LNCaP clone FGC (cell line): Measurements from ENCODE around the gene PRKAR1B.

Experiments
- DNase-seq: peaks from one replicate; pipeline ENCODE4 v3.0.0-alpha.2; 2011; ENCODE audit warnings: low read depth
- H3K4me3 ChIP-seq: 2 replicates; pipeline ENCODE4 v1.5.1; 2011; ENCODE audit warnings: mild to moderate bottlenecking, low read depth, low read length, control low read depth
- TF ChIP-seq, protein P1 (sequence below): IDR thresholded peaks from 2 replicates; pipeline ENCODE4 v1.5.1; 2012; ENCODE audit warnings: mild to moderate bottlenecking; ENCODE audit not compliant: control insufficient read depth, insufficient read depth; ENCODE audit errors: extremely low read depth

Gene PRKAR1B

DNA sequence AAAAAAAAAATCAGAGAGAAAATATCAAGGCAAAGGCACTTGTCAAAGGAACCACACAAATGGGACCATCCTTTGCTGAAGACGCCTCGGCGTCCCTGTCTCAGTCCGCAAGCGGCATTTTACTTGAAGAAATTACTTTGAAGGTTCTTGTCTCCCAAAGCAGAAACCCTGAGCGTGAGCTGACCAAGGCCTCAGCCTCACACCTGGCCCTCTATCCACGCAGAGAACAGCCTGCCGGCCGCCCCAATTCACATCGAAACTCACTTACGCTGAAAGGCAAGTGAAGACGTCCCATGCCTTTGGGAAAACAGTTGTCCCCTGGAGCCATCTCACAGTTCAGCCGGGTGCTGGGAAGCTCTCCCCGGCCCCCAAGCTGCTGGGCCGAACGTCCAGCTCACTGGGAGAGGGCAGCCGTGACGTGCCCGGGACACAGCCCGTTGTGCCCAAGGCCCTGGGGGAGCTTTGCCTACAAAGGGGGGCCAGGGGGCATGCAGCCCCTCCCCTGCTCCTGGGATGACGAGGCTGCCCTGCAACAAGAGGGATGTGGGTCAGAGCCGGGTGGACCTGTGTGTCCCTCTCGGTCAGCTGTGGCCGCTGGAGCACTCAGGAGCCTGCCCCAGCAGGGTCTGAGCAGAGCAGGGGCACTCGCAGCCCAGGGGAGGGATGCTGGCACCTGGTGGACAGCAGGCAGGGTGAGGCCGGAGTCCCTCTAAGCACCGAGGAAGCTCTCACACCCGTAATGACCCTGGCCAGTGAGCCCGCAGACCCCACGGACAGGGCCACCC lies 157.8 kb downstream of the PRKAR1B start:
- H3K4me3 ChIP-seq: no peak overlapping the region
- DNase-seq: no peak
- TF ChIP-seq, protein P1, sequence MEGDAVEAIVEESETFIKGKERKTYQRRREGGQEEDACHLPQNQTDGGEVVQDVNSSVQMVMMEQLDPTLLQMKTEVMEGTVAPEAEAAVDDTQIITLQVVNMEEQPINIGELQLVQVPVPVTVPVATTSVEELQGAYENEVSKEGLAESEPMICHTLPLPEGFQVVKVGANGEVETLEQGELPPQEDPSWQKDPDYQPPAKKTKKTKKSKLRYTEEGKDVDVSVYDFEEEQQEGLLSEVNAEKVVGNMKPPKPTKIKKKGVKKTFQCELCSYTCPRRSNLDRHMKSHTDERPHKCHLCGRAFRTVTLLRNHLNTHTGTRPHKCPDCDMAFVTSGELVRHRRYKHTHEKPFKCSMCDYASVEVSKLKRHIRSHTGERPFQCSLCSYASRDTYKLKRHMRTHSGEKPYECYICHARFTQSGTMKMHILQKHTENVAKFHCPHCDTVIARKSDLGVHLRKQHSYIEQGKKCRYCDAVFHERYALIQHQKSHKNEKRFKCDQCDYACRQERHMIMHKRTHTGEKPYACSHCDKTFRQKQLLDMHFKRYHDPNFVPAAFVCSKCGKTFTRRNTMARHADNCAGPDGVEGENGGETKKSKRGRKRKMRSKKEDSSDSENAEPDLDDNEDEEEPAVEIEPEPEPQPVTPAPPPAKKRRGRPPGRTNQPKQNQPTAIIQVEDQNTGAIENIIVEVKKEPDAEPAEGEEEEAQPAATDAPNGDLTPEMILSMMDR: no peak

DNA sequence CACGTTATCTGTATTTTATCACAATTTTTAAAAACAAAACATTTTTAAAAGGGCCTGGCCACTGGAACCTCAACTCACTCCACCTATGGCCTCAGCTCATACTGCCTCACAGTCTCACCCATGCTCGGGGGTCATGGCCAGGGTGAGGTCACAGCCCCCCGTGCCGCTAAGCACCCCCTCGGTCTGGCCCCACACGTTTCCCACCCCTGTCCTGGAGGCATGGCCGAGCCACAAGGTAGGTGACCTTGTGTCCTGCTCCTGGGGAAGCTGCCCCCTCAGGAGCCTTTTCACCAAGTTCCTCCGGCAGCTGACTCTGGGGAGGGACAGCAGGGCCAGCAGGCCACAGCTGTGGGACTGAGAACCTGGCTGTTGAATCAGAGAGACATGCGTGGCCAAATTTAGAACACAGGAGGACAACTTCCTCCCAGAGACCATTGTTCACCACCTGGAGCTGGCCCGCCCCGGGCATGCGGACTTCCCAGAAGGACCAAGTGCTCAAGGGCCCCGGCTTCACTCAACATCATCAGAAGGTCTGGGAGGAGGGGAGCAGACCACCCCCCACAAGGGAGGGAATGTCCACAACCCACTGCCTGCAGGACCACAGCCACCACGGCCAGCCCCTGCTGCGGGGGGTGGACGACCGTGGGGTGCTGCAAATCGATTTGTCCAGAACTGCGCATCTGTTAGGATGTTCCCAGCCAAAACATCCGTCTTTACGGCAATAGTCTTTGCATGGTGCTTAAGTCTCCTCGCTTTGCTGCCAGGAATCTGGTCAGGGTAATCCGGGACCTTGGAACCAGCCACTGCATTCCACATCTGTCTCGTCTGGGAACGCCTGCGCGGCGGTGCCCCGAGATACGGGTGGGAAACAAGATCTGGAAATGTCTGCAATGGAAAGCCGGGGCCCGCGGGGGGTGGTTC lies 158.8 kb downstream of the PRKAR1B start:
- TF ChIP-seq, protein P1: no peak
- H3K4me3 ChIP-seq: no peak overlapping the region
- no peak for DNase-seq

DNA sequence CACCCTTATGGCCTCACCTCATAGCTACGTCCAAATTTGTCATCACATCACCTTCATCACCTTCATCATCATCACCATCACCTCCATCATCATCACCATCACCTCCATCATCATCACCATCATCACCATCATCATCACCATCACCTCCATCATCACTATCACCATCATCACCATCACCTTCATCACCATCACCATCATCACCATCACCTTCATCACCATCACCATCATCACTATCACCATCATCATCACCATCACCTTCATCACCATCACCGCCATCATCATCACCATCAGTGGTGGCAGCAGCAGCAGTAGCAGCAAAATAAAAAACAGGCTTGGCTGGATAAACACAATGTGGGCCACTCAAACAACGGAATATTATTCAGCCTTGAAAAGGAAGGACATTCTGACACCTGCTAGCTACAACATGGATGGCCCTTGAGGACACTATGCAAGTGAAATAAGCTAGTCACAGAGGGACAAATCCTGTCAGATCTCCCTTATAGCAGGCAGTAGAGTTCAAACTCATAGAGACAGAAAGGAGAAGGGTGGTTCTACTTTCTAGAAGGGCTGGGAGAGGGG lies 159.7 kb downstream of the PRKAR1B start:
- H3K4me3 ChIP-seq: no peak overlapping the region
- TF ChIP-seq, protein P1: no peak
- no peak for DNase-seq

DNA sequence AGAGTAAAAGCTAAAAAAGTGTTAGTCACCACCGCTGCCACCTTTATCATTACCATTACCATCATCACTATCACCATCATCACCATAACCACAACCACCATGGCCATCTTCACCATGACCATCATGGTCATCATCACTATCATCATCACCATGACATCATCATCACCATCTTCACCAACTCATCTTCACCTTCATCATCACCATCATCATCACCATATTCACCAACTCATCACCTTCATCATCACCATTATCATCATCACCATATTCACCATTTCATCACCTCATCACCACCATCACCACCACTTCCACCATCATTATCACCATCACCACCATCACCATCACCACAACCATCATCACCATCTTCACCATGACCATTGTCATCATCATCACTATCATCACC lies 161.0 kb downstream of the PRKAR1B start:
- H3K4me3 ChIP-seq: no peak overlapping the region
- DNase-seq: no peak
- TF ChIP-seq, protein P1: no peak

DNA sequence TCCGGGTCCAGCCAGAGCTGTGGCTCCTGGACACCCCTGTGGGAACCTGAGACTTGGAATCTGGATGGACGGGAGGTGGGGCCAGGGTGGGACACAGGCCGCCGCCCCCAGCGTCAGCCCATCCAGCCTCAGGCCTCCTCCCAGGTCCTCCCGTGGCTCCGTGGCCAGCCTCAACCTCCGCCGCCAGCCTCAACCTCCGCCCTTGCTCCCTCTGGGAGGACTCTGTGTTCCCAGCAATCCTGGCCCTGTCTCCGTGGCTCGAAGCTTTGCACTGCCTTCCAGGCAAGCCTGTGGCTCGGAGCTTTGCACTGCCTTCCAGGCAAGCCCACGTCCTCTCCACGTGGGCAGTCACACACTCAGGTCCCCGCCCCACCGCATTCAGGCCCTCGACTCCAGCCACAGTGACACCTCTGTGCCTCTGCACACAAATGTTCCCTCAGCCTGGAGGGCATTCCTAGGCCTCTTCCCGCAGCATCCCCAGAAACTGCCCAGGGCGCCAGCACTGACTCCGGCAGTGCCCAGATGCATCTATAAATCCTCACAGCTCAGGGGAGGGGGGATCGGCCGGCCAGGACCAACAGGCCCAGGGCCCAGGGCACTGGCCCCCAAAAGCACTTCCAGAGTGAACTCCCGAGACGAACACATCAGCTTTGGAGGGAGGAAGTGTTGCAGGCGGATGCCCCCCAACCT lies 162.8 kb downstream of the PRKAR1B start:
- TF ChIP-seq, protein P1: no peak
- no peak overlapping the region for H3K4me3 ChIP-seq
- DNase-seq: no peak

DNA sequence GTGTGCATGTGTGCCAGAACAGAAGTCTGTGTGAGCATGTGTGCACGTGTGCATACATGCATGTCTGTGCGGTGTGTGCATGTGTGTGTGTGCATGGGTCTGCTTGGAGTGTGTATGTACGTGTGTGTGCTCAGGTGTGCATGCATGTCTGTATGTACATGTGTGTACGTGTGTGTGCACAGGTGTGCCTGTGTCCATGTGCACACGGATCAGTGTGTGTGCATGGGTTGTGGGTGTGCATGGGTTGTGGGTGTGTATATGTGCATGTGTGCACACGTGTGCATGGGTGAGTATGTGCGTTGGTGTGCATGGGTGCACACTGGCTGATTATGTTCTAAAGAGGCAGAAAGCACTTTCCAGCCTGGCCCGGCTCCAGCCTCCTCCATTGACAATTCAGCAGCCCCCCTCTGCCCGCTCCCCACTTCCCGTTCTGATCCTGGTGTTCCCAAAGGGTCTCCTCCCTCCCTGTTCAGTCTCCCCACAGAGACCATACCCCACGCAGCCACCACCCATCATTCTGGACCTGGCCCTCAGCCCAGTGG lies 163.4 kb downstream of the PRKAR1B start:
- TF ChIP-seq, protein P1: no peak
- DNase-seq: no peak
- no peak overlapping the region for H3K4me3 ChIP-seq
